HepG2 (cell line): ENCODE results near the gene CCR9. TPM values are rescaled to one million over a fixed set of nuclear protein-coding genes. Genes with fewer than 3 reads are reported as not detected.
A peak's percentile ranks its signal among the peaks of the same experiment; 100 is the strongest.

Source experiments
- CENPBD1 ChIP-seq: sonication (generic); formaldehyde crosslinking; IDR thresholded peaks from 2 replicates; pipeline ENCODE4 v1.8.0; 2022; ENCODE audit warnings: missing genetic modification reagents, low read depth, mild to moderate bottlenecking, borderline replicate concordance
- PHF8 ChIP-seq: sonication (generic); formaldehyde crosslinking; IDR thresholded peaks from 2 replicates; pipeline ENCODE4 v1.5.0; 2020; ENCODE audit warnings: missing genetic modification reagents
- SNRNP70 ChIP-seq: fragments of 200-400 bp; formaldehyde crosslinking; IDR thresholded peaks from 2 replicates; pipeline ENCODE4 v1.6.1; 2017; ENCODE audit warnings: mild to moderate bottlenecking, low read depth, low read length, moderate library complexity
- ZBTB14 ChIP-seq: sonication (generic); formaldehyde crosslinking; IDR thresholded peaks from 2 replicates; pipeline ENCODE4 v1.4.0; 2020; ENCODE audit warnings: missing genetic modification reagents
- ZBTB37 ChIP-seq: sonication (generic); formaldehyde crosslinking; IDR thresholded peaks from 2 replicates; pipeline ENCODE4 v1.4.0; 2020; ENCODE audit warnings: mild to moderate bottlenecking, missing genetic modification reagents
- ZHX2 ChIP-seq, 2 experiments: sonication (generic) in 1 of 2; formaldehyde crosslinking in 1 of 2; IDR thresholded peaks; 2 replicates each; pipeline versions ENCODE4 v1.6.1 to v1.9.0; 2014 to 2022; ENCODE audit warnings: antibody characterized with exemption in 1 of 2, borderline replicate concordance in 1 of 2, inconsistent platforms in 1 of 2, low read depth in 1 of 2, missing genetic modification reagents in 1 of 2
- ZNF142 ChIP-seq: sonication (generic); formaldehyde crosslinking; IDR thresholded peaks from 2 replicates; pipeline ENCODE4 v1.4.0; 2020; ENCODE audit warnings: missing genetic modification reagents
- ZNF367 ChIP-seq: sonication (generic); formaldehyde crosslinking; IDR thresholded peaks from 2 replicates; pipeline ENCODE4 v1.4.0; 2020; ENCODE audit warnings: missing genetic modification reagents, borderline replicate concordance
- ZNF639 ChIP-seq: conservative IDR thresholded peaks from 2 replicates; pipeline ENCODE4 v1.6.1; 2018; ENCODE audit warnings: missing genetic modification reagents
- ZNF749 ChIP-seq: sonication (generic); formaldehyde crosslinking; IDR thresholded peaks from 2 replicates; pipeline ENCODE4 v1.8.0; 2022; ENCODE audit warnings: mild to moderate bottlenecking, missing genetic modification reagents, moderate library complexity, borderline replicate concordance
- polyA plus RNA-seq, 8 experiments: library from polyadenylated mRNA; depleted of rRNA in 3 of 8; stranded (reverse) in 7 of 8; unstranded in 1 of 8; fragments of >200 nt; fragmentation: Illumina TruSeq in 4 of 8; extraction: Trizol in 4 of 8; gene quantifications; 2 replicates each; pipeline versions ENCODE4 v1.2.1 to v1.2.3, GENCODE V29; 2011 to 2016; ENCODE audit warnings: low read depth in 4 of 8, missing spikeins in 1 of 8, mixed read lengths in 1 of 8; ENCODE audit not compliant: insufficient read depth in 1 of 8
- total RNA-seq, 5 experiments: library from RNA; depleted of rRNA; stranded (reverse); fragments of >200 nt; fragmentation: Illumina TruSeq; extraction: Trizol; gene quantifications; 2 replicates each; pipeline ENCODE4 v1.2.3, GENCODE V29; 2016; ENCODE audit warnings: low read depth in 1 of 5

Gene CCR9
- total and polyA plus RNA-seq, 2 of the 13 experiments (the other 11 are each of a cell fraction or from before 2014, with no cell fraction given), result not detected

- TF ChIP-seq CENPBD1 (CRISPR knock-in tag) (no peak), SNRNP70 (no peak), ZNF639 (CRISPR knock-in tag) (no peak), ZNF142 (CRISPR knock-in tag) (peak; percentile 60; the same call in 1 of the 2 replicates), ZBTB14 (no peak), ZNF749 (CRISPR knock-in tag) (no peak), PHF8 (peak; percentile 87), ZBTB37 (no peak), ZHX2 (IDR thresholded peaks at IDR 0.05; ENCODE audit: low read depth) (peak; percentile 19; the same call in 1 of the 2 replicates), ZHX2 (CRISPR knock-in tag; IDR thresholded peaks at IDR 0.05; ENCODE audit: borderline replicate concordance) (no peak; the same call in 1 of the 2 replicates), ZNF367 (CRISPR knock-in tag) (no peak)
These were observed 44.4 kb upstream of the CCR9 start, which contains the start of gene LZTFL1 (continued) for GRCh38 chr3:45841757-45842491.
